Activated CD8-positive, alpha-beta memory T cell treated with anti-CD3 and anti-CD28 coated beads, Interleukin-2, amount 50 U/mL, for 24 hours (primary cell): Measurements from ENCODE around the gene OPN1SW.

Experiments
- DNase-seq: peaks from one replicate; pipeline ENCODE4 v3.0.0-alpha.2; 2020; ENCODE audit errors: extremely low read depth

OPN1SW gene

DNA sequence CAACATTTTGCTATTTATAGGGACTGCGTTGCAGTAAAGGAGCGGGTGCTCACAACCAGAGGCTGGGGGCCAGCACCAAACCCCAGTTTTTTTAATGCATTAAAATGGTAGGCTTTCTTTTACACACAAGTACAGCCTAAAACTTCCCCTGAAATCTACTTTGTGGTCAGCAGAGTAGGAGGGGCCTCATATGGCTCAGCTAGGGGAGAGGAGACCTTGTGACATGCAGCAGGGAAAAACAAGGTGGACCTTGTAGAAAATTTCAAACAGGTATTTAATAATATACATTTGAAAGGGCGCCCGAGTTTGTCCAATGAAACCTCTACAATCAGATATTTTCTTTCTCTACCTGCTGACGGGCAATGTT, 17.6 kb upstream of the OPN1SW start:
- no peak for DNase-seq

DNA sequence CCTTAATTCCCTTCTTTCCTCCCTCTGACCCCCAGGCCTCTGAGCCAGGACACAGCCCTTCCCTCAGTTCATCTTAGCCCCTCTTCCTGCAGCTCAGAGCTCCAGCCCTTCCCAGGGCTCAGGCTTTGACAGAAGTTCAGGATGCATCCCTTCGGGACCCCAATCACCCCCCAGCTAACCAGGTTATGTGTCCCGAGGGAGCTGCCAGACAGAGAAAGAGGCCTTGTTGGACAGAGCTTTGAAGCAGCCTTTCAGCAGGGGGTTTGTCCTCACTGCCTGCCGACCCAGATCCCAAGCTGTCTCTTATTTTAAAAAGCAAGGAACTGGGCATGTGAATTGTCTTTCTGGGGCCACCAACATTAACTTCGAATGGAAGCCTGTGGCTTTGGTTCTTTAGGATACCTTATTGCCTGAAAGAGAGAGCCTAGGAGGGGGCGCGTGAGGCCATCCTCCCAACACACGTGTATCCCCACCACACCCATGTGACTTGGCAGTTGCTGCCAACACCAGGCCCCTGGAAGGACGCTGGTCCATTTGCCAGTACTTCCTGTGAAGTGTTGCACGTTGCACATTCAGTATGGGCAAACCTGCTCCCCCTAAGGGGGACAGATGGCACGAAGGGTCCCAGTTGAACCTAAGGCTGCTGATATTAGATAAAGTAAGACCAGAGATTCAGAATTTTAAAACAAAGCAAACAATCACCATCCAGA, 17.0 kb upstream of the OPN1SW start:
- DNase-seq = no peak

DNA sequence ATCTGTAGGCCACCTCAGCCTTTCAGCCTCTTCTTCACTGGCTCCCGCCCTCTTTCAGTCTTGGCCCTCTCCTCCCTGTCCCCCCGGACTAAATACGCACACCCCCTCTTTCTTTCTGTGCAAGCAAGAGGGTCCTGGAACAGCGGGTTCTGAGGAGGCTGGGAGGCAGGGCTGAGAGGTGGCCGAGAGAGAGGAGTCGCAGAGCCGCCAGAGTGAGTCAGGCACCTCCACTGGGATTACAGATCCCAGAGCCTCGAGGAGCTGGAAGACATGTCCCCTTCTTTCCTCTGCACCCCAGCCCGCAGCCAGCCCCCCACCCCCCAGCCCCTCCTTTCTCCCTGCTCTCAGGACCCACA, 16.4 kb upstream of the OPN1SW start:
- no peak for DNase-seq

DNA sequence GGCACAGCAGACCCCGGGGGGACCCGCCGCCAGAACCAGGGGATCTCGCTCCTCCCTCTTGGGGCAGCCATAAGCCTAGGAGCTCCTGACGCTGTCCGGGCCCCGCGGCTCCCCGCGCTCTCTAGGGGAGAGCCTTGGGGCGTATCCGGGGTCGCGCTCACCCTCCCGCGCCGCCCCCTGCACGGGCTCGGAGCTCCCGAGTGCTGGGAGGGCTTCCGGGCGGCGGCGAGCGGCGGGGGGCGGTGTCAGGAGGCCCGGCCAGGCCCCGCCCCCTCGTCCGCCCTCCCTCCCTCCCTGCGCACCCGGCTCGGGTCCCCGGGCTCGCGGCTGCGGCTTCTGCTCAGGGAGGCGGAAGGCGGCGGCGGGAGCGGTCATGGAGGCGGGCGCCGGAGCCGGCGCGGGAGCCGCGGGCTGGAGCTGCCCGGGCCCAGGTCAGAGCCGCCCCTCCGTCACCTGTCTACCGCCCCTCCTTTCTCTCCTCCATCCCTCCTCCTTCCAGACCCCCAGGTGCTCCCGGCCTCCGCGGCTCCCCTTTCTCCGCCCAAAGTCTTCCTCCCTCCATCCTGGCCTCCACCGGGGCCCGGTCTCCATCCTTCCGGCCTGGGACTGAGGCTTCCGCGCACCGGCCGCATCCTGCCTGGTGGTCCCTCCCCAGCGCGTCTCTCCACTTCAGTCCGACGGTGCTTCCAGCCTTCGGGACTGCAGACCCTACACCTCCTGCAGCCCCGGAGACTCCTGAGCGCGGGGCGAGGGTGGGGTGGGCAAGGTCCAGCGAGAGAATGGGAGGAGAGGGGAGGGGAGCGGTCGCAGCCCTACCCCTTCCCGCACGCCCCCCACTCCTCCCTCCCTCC, 15.8 kb upstream of the OPN1SW start, which contains the start of gene CCDC136:
CCDC136 (plus strand) TSS at position 848 of the 851 bp plus-strand sequence. CDS start 444 bp downstream, outside the sequence.
- DNase-seq = peak; percentile 18

DNA sequence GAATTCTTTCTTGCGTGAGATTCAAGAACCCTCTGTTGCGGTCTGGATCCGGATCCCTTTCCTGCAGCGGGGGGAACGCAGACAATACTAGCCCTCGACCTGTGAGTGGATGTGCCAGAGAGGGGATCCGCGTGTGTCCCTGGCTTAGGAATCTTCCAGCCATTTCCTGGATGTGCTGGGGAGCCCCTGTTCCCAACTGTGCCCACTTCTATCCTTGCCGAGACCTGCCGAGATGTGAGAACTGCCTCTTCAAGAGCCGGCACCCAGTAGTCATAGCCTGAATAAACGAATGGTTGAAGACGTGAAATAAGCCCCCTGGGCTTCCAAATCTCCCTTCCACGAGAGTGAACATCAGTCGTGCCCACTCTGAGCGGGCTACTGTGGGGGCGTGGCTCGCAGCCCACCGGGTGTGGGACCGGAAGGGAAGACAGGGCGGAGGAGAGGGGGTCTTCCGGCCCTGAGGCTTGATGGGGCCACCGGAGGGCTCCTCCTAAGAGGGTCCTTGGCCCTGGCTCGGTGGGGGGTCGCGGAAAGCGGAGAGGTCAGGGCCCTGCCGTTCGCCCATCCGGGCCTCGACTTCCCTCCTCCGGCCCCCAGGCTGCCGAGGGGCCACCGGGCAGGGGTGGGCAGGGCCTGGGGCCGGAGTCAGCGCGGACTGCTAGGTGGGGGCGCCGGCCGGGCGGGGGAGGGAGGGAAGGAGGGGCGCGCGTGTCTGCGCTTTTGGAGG, 14.9 kb upstream of the OPN1SW start:
- DNase-seq = no peak

DNA sequence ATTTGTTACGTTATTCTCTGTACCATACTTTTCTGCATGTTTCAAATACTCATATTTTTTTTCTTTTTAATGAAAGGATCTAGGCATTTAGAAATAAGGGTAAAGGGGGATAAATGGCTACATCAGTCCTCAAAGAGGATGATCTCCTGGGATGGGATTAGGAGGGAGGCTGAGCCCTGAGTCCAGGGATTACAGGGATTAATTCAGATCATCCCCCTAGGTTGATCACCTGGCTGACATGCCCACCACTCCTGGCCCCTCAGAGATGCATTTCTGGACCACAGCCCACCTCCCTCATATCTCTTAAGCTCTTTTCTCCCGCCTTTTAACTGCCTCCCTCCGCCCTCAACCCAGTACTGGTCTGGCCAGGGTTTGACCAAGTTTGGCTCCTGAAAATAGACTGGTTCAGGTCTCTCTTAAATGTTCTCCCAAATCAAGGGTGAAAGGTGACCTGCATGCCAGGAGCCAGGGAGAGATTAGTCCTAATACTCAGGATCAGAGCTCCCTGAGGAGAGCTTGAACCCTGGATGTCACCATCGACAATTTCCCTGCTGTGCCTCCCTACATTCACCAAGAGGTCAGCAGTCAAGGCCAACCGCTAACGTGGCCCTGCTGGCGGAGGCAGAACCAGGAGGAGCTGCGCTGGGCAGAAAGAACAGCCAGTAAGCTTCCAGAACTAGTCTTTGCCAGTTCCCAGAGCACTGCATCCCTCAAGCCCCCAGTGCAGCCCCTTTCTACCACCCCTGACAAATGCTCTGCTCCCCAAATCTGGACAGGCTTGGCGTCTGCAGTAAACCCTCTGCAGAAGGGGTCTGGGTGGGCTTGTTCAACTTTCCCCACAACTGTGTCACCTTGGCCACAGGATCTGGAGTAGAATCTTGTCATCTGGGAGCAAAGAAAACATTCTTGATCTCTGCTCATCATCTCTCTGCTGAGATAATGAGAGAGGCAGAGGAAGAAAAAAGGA, 13.1 kb upstream of the OPN1SW start:
- no peak for DNase-seq

DNA sequence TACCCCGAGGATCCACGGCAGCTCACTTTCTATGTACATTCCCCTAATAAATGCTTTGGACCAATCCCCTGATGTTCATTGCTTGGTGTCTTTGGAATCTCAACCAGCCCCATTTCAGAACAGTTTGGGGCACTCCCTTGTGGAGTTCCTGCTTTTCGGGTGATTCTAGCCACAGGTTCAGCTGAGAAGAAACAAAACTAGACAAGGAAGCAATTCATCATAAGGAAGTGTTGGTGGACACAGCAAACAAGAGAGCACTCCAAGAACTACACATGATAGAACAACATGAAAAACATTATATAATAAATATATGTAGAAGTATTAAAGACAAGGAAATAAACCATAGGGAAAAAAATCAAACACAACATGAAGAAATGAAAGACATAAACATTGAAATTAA, 10.1 kb upstream of the OPN1SW start:
- no peak for DNase-seq

DNA sequence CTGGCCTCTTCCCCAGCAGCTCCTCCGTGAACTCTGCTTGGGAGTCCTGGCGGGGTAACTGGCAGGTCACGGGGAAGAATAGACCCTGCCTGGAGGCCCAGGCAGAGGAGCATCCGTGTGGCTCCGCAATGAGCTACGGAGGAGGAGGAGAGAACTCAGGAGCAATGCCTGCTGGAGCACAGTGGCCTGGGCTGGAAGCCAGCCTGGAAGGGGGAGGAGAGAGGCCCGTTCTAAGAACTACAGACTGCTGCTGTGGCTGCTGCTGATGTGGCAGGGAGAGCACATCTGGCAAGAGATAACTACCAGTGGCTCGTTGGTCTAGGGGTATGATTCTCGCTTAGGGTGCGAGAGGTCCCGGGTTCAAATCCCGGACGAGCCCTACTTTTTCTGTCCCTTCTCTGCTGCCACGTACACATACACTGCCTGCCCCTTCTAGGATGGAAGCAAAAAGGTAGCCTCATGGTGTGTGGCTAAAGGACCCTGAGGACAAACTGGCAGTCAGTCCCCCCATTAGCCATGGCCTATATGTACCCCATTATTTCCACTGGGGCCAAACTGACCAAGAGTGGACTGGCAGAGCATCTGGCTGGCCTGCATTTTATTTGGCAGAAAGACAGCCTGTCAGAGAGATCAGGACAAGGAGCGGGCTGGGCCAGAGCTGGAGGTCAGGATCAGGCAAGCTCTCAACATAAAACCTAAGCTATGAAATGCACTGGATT, 7.7 kb upstream of the OPN1SW start:
- DNase-seq = no peak

DNA sequence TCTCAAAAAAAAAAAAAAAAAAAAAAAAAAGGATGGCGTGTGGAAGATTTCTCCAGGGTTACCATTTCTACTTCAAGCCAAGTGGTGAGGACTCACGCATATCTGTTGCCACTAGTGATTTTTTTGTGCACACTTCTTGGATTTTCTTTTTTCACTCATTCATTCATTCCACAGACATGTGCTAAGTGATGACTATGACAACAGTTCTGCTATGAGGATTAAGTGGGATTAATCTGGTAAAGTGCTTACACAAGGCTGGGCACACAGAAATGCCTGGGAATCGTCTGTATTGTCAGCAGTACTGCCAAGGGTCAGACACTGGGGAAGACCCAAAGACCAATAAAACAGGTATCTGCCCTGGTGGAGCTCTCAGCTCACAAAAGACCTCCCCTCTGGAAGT, 6.3 kb upstream of the OPN1SW start:
- no peak for DNase-seq

DNA sequence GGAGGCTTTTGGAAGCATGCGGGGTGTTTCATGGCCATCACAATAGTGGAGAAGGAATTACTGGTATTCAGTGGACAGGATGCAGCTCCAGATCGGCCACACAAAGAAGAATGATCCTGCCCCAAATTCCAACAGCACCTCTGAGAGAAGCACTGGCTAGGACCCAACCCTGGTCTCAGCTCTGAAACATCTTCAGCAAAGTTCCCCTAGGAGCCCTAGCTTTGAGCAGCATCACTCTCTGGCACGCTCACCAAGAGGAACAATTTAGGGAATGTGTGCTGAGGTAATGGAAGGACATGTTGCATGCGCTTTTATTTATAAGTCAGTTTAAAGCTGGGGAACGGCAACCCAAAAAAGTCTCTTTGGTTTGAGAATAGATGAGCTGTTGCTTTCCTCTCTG, 5.5 kb upstream of the OPN1SW start:
- DNase-seq = no peak

DNA sequence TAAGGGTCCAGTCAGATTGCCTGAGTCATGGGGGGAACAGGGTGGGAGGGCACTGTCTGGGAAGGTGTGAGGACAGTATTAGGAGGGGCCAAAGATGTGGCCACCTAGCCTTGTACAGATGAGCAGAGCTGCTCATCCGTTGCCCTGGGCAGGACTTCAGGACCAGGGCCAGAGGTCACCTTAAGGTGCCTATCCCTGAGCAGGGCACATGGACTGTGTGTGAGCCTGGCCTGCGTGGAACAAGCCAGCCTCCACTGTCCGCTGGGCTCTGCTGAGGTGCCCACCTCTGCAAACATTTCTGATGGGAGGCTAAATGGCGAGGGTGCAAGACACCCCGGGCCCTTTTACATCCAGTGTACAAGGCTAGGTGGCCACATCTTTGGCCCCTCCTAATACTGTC, 3.4 kb upstream of the OPN1SW start:
- no peak for DNase-seq

DNA sequence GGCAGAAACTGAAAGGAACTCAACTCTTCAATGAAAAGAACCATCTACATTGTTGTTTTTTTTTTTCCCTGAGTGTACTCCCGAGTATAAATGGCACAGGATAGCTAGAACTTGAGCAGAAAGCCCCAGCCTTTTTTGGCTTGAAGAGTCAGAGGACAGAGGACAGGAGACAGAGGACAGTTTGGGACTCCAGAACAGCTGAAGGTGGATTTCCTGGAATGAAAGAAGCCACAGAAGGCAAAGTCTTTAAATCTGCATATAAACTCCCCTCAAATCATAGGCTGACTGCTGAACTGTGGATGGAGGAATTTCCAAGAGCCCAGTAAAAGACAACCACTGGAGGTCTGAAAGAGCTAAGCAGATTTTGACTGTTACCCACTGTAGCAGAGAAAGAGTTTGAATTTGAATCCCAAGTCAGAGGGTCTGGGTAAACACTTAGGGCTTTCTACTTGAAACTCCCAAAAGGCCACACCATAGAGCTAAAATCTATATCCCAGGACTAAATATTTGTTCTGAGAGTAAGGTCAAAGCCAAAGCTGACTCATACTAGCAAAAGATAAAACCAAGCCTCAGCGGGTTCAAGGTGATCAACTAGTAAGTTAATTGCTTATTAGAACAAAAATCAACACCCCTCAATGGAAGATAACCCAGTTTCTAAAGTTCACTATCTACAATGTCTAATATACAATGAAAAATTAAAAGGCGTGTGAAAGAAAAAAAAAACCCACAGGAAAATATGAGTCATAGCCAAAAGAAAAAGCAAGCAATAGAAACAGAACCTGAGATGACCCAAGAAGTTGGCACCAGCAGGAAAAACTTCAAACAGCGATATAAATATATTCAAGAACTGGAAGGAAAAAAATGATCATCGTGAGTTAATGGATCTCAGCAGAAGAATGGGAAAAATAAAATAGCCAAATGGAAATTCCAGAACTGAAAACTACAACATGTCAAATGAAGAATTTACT, 1.8 kb upstream of the OPN1SW start:
- DNase-seq = no peak

DNA sequence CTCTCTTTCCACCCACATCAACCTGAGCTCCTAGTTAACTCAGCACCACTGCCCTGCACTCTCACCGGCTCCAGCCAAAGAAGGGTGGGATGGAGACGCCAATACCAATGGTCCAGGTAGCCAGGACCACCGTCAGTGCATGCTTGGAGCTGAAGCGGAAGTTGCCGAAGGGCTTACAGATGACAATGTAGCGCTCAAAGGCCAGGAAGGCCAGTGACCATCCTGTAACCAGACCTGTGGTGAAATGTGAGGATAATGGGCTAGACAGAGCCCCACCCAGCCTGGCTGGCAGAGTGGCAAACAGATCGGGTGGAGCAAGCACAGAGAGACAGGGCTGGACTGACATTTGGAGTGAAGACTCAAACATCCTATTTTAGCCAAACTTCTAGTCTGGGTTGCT, 673 bp downstream of the OPN1SW start:
- no peak for DNase-seq

DNA sequence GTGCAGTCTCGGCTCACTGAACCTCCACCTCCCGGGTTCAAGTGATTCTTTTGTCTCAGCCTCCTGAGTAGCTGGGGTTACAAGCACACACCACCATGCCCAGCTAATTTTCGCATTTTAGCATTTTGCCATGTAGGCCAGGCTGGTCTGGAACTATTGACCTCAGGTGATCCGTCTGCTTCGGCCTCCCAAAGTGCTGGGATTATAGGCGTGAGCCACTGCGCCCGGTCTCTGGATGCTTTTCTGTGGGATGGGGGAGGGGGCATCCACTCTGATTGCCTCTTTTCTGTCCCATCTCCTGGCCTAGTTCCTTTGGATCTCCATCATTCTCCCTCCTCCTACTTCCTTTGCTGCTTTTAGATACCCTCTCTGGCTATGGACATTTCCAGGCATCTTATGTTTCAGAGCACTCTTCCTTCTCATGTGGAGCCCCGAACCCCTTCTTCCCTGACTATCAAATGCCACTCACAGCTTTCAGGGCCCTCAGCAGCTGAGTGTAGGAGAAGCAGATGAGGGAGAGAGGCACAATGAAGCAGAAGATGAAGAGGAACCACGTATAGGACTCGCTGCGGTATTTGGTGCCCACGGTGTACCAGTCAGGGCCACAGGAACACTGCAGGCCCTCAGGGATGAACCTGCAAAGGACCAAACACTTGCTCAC, 1.4 kb downstream of the OPN1SW start:
- no peak for DNase-seq

DNA sequence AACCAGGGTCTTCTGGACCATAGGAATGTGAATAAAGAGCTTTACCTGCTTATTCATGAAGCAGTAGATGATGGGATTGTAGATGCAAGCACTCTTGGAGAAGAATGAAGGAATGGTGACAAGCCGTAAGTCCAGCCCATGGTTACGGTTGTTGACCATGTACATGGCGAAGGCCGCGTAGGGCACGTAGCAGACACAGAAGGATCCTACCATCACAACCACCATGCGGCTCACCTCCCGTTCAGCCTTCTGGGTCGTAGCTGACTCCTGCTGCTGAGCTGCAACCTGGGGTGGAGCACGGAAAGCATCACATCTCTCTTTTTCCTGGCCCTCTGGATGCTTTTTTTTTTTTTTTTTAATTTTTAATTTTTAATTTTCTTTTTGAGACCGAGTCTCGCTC, 2.0 kb downstream of the OPN1SW start:
- no peak for DNase-seq

DNA sequence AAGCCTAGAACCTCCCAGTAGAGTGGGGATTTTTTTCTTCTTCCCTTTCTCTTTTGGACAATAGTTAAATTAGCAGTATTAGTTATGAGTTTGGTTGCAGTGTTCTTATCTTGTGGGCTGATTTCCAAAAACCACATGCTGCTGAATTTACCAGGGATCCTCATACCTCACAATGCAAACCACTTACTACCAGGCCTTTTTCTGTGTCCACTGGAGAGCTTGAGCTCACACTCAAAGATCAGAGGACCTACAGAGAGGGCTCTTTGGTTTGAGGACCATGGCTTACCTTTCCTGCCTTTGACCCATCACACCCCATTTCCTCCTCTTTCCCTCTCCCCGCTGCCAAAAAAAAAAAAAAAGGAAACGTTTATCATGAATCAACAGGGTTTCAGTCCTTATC, 5.4 kb downstream of the OPN1SW start:
- DNase-seq = no peak

DNA sequence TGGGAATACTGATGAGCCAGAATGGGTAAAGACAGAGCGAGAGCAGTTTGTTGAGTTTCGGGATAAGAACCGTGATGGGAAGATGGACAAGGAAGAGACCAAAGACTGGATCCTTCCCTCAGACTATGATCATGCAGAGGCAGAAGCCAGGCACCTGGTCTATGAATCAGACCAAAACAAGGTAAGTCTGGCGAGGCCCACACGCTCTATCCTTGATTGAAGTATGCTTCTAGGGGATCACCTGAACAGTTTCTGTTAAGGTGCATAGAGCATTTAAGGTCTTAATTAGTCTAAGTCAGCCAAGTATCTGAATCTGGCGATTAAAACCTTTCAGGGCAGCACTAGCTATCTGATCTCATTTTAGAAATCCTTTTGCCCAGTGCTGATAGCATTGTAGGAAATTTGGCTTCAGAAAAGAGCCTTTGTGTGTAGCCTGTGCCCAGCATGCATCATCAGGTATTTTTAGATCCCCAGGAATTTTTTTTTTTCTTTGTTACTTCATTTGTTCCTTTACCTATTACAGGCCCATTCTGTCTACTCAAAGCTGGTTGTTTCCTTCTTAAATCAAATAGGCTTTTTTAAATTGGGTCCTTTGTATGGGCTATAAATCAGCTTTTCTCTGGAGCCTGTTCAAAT, 8.0 kb downstream of the OPN1SW start:
- no peak for DNase-seq

DNA sequence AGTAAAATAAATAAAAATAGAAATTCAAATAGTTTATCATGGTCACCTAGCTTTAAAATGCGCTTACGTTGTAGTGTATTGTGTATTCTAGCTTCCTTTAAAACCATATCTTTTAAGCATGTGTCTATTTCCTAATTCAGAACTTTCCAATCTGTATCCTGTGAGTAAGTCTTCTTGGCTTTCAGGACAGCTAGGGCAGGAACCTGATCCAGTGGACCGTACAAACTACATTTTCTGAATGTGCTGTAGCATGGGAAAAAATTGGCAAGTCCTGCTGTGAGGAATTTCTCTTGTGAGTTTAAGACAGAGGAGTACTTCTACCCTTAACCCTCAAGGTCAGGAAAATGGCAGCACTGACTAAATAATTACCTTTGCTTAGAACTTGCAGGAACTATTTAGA, 12.1 kb downstream of the OPN1SW start:
- DNase-seq = no peak

DNA sequence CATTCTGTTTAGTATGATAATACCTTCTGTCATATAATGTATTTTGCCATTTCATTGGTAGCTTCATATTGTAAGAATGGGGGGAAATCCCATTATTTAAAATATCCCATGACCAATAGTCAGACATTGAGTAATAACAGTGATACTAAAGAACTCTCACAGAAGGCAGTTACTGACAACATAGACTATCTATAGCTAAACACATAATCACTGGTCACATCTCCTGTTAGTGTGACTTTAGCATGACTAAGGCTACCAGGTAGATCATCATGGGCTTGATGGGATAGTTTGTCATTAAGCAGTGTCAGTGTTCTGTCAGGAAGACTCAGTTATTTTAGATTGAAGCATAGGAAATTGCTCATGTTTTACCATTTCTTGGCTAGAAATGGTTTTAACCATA, 16.4 kb downstream of the OPN1SW start:
- DNase-seq = no peak
